HG03196 (cell line): Measurements from ENCODE around the gene CD300LF.

Source experiments
- ATAC-seq: cut with Tn5 transposase; IDR thresholded peaks from one replicate; pipeline ENCODE4 v1.9.1; 2021; ENCODE audit not compliant: unreplicated experiment

The CD300LF gene

GRCh38 chr17:74691151-74691550 is 21.6 kb downstream of the CD300LF start:
- no peak for ATAC-seq

GRCh38 chr17:74690409-74690825 is 22.3 kb downstream of the CD300LF start:
- ATAC-seq: no peak

GRCh38 chr17:74687886-74688285 is 24.8 kb downstream of the CD300LF start:
- no peak for ATAC-seq

GRCh38 chr17:74686761-74687160 is 26.0 kb downstream of the CD300LF start:
- ATAC-seq: no peak

- ATAC-seq: no peak
These were observed 30.1 kb downstream of the CD300LF start for GRCh38 chr17:74682471-74683190.

GRCh38 chr17:74682028-74682427 is 30.7 kb downstream of the CD300LF start:
- ATAC-seq: no peak

GRCh38 chr17:74680941-74681340 is 31.8 kb downstream of the CD300LF start:
- no peak for ATAC-seq

GRCh38 chr17:74680213-74680612 is 32.5 kb downstream of the CD300LF start:
- ATAC-seq: no peak

- no peak for ATAC-seq
These were observed 33.3 kb downstream of the CD300LF start for GRCh38 chr17:74679374-74679773.

GRCh38 chr17:74678541-74678940 is 34.2 kb downstream of the CD300LF start:
- ATAC-seq: no peak

- no peak for ATAC-seq
These were observed 34.9 kb downstream of the CD300LF start for GRCh38 chr17:74677558-74678466.

GRCh38 chr17:74671031-74671771 is 41.5 kb downstream of the CD300LF start:
- no peak for ATAC-seq

GRCh38 chr17:74670329-74670728 is 42.4 kb downstream of the CD300LF start:
- ATAC-seq: no peak

- ATAC-seq: no peak
These were observed 49.2 kb downstream of the CD300LF start for GRCh38 chr17:74663561-74663960.

GRCh38 chr17:74659889-74660288 is 52.8 kb downstream of the CD300LF start:
- ATAC-seq: no peak

GRCh38 chr17:74658620-74659019 is 54.1 kb downstream of the CD300LF start:
- ATAC-seq: no peak

- ATAC-seq: no peak
These were observed 58.0 kb downstream of the CD300LF start for GRCh38 chr17:74654742-74655141.

- no peak for ATAC-seq
These were observed 60.7 kb downstream of the CD300LF start for GRCh38 chr17:74652020-74652419.

- no peak for ATAC-seq
These were observed 62.8 kb downstream of the CD300LF start for GRCh38 chr17:74649909-74650308.

GRCh38 chr17:74647871-74648672 is 64.7 kb downstream of the CD300LF start:
- no peak for ATAC-seq

- ATAC-seq: no peak
These were observed 66.5 kb downstream of the CD300LF start for GRCh38 chr17:74646231-74646630.
